ENCODE results near the gene FIBP. TPM values are rescaled to one million over a fixed set of nuclear protein-coding genes. Genes with fewer than 3 reads are reported as not detected.
A peak's percentile ranks its signal among the peaks of the same experiment; 100 is the strongest.

Gene FIBP
- total and polyA plus RNA-seq, 10 of the 15 experiments (the other 5 are each of a cell fraction or from before 2014, with no cell fraction given): 65.1 to 182 (median 94.6) TPM

DNA sequence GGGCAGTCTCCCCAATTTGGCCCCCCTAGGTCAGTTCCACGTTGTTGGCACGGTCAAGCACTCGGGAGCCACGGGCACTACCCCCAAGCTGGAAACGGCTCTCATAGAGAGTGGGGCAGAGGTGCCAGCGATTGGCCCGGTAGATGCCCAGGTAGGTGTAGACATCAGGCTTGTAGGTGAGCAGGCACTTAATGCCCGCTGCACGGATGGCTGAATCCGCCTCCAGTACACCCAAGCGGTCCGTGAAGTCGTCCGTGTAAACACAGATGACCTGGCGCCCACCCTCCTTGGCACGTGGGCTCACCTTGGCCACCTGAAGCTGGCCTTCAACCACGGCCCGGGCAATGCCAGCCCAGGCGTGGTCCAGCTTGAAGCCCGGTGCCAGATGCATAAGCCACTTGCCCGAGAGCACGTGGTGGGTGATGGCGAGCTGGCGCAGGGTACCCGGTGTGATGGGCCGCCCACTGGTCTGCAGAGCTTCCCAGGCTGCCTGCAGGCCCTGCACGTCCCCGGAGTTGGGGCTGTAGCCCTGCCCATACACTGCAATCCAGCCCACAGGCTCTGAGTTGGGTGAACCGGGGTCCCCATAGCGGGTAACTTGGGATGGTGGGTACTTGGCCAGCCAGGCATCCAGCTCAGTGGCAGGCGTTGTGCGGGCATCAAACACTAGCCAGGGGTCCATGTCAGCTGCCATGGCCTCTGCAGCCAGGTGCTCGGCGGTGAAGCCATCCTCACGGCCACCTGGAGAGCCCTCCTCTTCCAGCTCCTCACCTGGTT is 29.4 kb upstream of the FIBP start:
- H3K9ac ChIP-seq (ENCODE audit: control insufficient read depth, insufficient read depth, low read length): peak overlapping the region; percentile 99
- DNase-seq (ENCODE audit: low read depth, low spot score) (no peak), ATAC-seq (no peak), FAIRE-seq (no peak)
- no peaks in the 10 kb centered on the region for H3K9me3 ChIP-seq (replicated peaks; ENCODE audit: control insufficient read depth, insufficient read depth, low read length)
- ChIA-PET POLR2A (interaction anchor here (0.6 to 2.5 kb wide), 8 partner anchors 16 to 351 kb away, joined by 3 to 17 read pairs (median 6); partner anchors contain the start of genes CCDC85B, FIBP and FOSL1), CTCF (interaction anchor here (0.7 to 2.1 kb wide), 9 partner anchors 11 to 206 kb away, joined by 3 to 9 read pairs (median 4); partner anchors contain the start of genes CCDC85B and KAT5), RAD21 (ENCODE audit: unreplicated experiment) (interaction anchor here (1.0 to 1.1 kb wide), 3 partner anchors 24 to 58 kb away, joined by 3 to 4 read pairs (median 4); partner anchors contain the start of genes CCDC85B and MUS81), SMC1A (ENCODE audit: uncharacterized antibody, unreplicated experiment) (interaction anchor here (0.7 to 1.7 kb wide), 3 partner anchors 19 to 28 kb away, joined by 3 to 6 read pairs (median 5); no protein-coding TSS in a partner anchor)
- H3K79me2 ChIP-seq (ENCODE audit: control insufficient read depth, insufficient read depth, low read length): peaks cover 34% of the 10 kb centered on the region
- no peaks in the 10 kb centered on the region; a peak in 2 of 4 replicates for H3K36me3 ChIP-seq (ENCODE audit: control insufficient read depth in 2 of 2, insufficient read depth in 2 of 2, low read length in 1 of 2)
- no peak overlapping the region for H2AFZ ChIP-seq (ENCODE audit: control insufficient read depth, low read depth, low read length)
- H3K4me3 ChIP-seq: peak overlapping the region; percentile 82
- no TSS peak for BruUV-seq (replicated peaks)
- in situ Hi-C loops (cut with MboI): no loop called here
- TF ChIP-seq, protein P1, sequence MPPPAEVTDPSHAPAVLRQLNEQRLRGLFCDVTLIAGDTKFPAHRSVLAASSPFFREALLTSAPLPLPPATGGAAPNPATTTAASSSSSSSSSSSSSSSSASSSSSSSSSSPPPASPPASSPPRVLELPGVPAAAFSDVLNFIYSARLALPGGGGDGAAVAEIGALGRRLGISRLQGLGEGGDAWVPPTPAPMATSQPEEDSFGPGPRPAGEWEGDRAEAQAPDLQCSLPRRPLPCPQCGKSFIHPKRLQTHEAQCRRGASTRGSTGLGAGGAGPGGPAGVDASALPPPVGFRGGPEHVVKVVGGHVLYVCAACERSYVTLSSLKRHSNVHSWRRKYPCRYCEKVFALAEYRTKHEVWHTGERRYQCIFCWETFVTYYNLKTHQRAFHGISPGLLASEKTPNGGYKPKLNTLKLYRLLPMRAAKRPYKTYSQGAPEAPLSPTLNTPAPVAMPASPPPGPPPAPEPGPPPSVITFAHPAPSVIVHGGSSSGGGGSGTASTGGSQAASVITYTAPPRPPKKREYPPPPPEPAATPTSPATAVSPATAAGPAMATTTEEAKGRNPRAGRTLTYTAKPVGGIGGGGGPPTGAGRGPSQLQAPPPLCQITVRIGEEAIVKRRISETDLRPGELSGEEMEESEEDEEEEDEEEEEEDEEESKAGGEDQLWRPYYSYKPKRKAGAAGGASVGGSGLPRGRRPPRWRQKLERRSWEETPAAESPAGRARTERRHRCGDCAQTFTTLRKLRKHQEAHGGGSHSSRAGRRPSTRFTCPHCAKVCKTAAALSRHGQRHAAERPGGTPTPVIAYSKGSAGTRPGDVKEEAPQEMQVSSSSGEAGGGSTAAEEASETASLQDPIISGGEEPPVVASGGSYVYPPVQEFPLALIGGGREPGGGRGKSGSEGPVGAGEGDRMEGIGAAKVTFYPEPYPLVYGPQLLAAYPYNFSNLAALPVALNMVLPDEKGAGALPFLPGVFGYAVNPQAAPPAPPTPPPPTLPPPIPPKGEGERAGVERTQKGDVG (CRISPR knock-in tag; IDR thresholded peaks at IDR 0.05): 0 out of 2 replicates have a peak, but pooled peaks have one; percentile 19
- TF ChIP-seq POLR2A (IDR thresholded peaks at IDR 0.05; ENCODE audit: low read depth, low read length) (peak; percentile 54), SRF (IDR thresholded peaks at IDR 0.05; ENCODE audit: low read depth in 2 of 2, low read length in 2 of 2) (0 out of 4 replicates have a peak, but pooled peaks of 1 of the 2 experiments have one; percentile 3), TARDBP (IDR thresholded peaks at IDR 0.05; ENCODE audit: borderline replicate concordance) (no peak)
- H3K27me3 ChIP-seq (replicated peaks in 1 of 2; ENCODE audit: control insufficient read depth in 2 of 2, insufficient read depth in 2 of 2, low read length in 1 of 2): no peaks in the 10 kb centered on the region
- WGBS (ENCODE audit: insufficient coverage, insufficient replicate concordance, low lambda C conversion rate, missing lambda C conversion rate): 92% methylated on average over 35 of the region's 35 CpGs
- H3K4me2 ChIP-seq (ENCODE audit: control insufficient read depth, insufficient read depth): peak overlapping the region; percentile 87
- no peaks in the 10 kb centered on the region for H4K20me1 ChIP-seq (ENCODE audit: control insufficient read depth, insufficient read depth)
- H3K27ac ChIP-seq (ENCODE audit: control insufficient read depth, insufficient read depth): peak overlapping the region; percentile 91
- peaks cover 30% of the 10 kb centered on the region for H3K4me1 ChIP-seq (ENCODE audit: control insufficient read depth, insufficient read depth, low read length)
- intact Hi-C loops (cut with micrococcal nuclease; ENCODE audit: unreplicated experiment): loop anchor here (2.0 kb wide), 1 partner anchor 43 kb away; the partner anchor contains the start of gene SART1

Measured in GM12878 (cell line).